Measurements from ENCODE around the gene GTF2H3. TPM values are rescaled to one million over a fixed set of nuclear protein-coding genes. Genes with fewer than 3 reads are reported as not detected.
A peak's percentile ranks its signal among the peaks of the same experiment; 100 is the strongest.

The GTF2H3 gene
- total RNA-seq, 1 donor from 2014 or later, result 44.3 TPM

- DNase-seq (ENCODE audit: low spot score), result no peak
- Histone ChIP-seq H4K20me1 (ENCODE audit: low read depth) (no peaks in the 10 kb centered on the region), H3K4me3 (no peak overlapping the region), H3K79me2 (ENCODE audit: low read depth) (no peaks in the 10 kb centered on the region), H3K36me3 (peaks cover 15% of the 10 kb centered on the region), H3K4me2 (no peak overlapping the region), H3K27ac (no peak overlapping the region), H3K4me1 (no peaks in the 10 kb centered on the region), H3K9ac (no peak overlapping the region), H3F3A (ENCODE audit: low read depth) (no peaks in the 10 kb centered on the region), H3K9me3 (ENCODE audit: low read depth) (no peaks in the 10 kb centered on the region), H2AFZ (replicated peaks) (no peak overlapping the region), H3K27me3 (no peaks in the 10 kb centered on the region)
- TF ChIP-seq EZH2 (IDR thresholded peaks at IDR 0.05), result no peak
- TF ChIP-seq EZH2phosphoT487 (IDR thresholded peaks at IDR 0.05), result no peak
- no peak for TF ChIP-seq CTCF (IDR thresholded peaks at IDR 0.05)
- Mint-ChIP-seq H3K27me3 (ENCODE audit: insufficient read depth, low read depth) (peaks cover 2% of the 10 kb centered on the region), H3K4me3 (no peak overlapping the region), H3K36me3 (peaks cover 8% of the 10 kb centered on the region), H3K27ac (no peak overlapping the region), H3K9me3 (no peaks in the 10 kb centered on the region), H3K4me1 (no peaks in the 10 kb centered on the region)
Measured at GRCh38 chr12:123654129-123654701, 20.6 kb downstream of the GTF2H3 start.

- Histone ChIP-seq H3K27me3 (no peaks in the 10 kb centered on the region), H3K27ac (no peak overlapping the region), H3K4me3 (no peak overlapping the region), H3F3A (ENCODE audit: low read depth) (no peaks in the 10 kb centered on the region), H3K4me2 (no peak overlapping the region), H3K79me2 (ENCODE audit: low read depth) (no peaks in the 10 kb centered on the region), H3K9ac (peak overlapping the region; percentile 43), H3K4me1 (no peaks in the 10 kb centered on the region), H3K36me3 (peaks cover 14% of the 10 kb centered on the region), H4K20me1 (ENCODE audit: low read depth) (no peaks in the 10 kb centered on the region), H3K9me3 (ENCODE audit: low read depth) (no peaks in the 10 kb centered on the region), H2AFZ (replicated peaks) (no peak overlapping the region)
- no peaks in the 10 kb centered on the region for H3K4me1 Mint-ChIP-seq
- no peaks in the 10 kb centered on the region for H3K9me3 Mint-ChIP-seq
- no peak for TF ChIP-seq EZH2phosphoT487 (IDR thresholded peaks at IDR 0.05)
- TF ChIP-seq EZH2 (IDR thresholded peaks at IDR 0.05), result no peak
- no peak for TF ChIP-seq CTCF (IDR thresholded peaks at IDR 0.05)
- H3K27ac Mint-ChIP-seq, result no peak overlapping the region
- no peak overlapping the region for H3K4me3 Mint-ChIP-seq
- DNase-seq (ENCODE audit: low spot score), result no peak
- peaks cover 15% of the 10 kb centered on the region for H3K36me3 Mint-ChIP-seq
- H3K27me3 Mint-ChIP-seq (ENCODE audit: insufficient read depth, low read depth), result peaks cover 2% of the 10 kb centered on the region
Measured at GRCh38 chr12:123655420-123655819, 21.8 kb downstream of the GTF2H3 start.

GRCh38 chr12:123656392-123656791 is 22.8 kb downstream of the GTF2H3 start:
- Mint-ChIP-seq H3K4me1 (no peaks in the 10 kb centered on the region), H3K27ac (no peak overlapping the region), H3K9me3 (no peaks in the 10 kb centered on the region), H3K36me3 (peaks cover 18% of the 10 kb centered on the region), H3K27me3 (ENCODE audit: insufficient read depth, low read depth) (peaks cover 2% of the 10 kb centered on the region), H3K4me3 (no peak overlapping the region)
- Histone ChIP-seq H3K4me2 (no peak overlapping the region), H3K4me1 (no peaks in the 10 kb centered on the region), H3K4me3 (no peak overlapping the region), H3K9ac (no peak overlapping the region), H3F3A (ENCODE audit: low read depth) (no peaks in the 10 kb centered on the region), H3K27me3 (no peaks in the 10 kb centered on the region), H2AFZ (replicated peaks) (no peak overlapping the region), H3K79me2 (ENCODE audit: low read depth) (no peaks in the 10 kb centered on the region), H4K20me1 (ENCODE audit: low read depth) (no peaks in the 10 kb centered on the region), H3K27ac (no peak overlapping the region), H3K9me3 (ENCODE audit: low read depth) (no peaks in the 10 kb centered on the region), H3K36me3 (peaks cover 8% of the 10 kb centered on the region)
- DNase-seq (ENCODE audit: low spot score), result no peak
- TF ChIP-seq EZH2 (IDR thresholded peaks at IDR 0.05), result no peak
- no peak for TF ChIP-seq EZH2phosphoT487 (IDR thresholded peaks at IDR 0.05)
- no peak for TF ChIP-seq CTCF (IDR thresholded peaks at IDR 0.05)

All from neural progenitor cell (in vitro differentiated cells).